ENCODE data around the gene PRPF40B.
"Not testable (repeated sequence)": the region's sequence is repeated elsewhere in the genome, so short reads cannot be mapped to it uniquely, and the experiment has no call there.

Gene PRPF40B

DNA sequence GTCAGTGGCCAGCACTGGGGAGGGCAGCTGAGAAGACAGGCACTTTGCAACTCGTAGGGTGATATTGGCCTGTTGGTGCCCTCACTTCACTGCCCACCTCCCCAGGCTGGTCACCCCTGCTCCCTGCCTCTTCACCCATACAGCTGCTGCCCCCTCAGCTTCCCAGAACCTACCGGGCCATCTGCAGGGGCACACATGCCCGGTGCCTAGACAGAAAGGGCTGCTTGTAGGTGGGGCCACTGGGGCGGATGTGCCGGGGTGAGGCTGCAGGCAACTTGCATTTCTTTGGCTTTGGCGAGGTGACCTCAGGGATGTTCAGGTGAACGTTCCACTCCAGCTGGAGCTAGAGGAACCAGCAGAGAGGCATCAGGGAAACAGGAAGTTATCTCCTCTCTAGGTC, 35.1 kb upstream of the PRPF40B start:
- Mint-ChIP-seq H3K27ac (no peak overlapping the region), H3K9me3 (peaks cover 24% of the 10 kb centered on the region), H3K27me3 (ENCODE audit: low read depth, poor library complexity) (peaks cover 3% of the 10 kb centered on the region), H3K36me3 (ENCODE audit: low read depth) (peaks cover 54% of the 10 kb centered on the region), H3K4me3 (no peak overlapping the region), H3K4me1 (peaks cover 14% of the 10 kb centered on the region)
- DNase-seq: no peak
- TF ChIP-seq CTCF (IDR thresholded peaks at IDR 0.05): no peak

DNA sequence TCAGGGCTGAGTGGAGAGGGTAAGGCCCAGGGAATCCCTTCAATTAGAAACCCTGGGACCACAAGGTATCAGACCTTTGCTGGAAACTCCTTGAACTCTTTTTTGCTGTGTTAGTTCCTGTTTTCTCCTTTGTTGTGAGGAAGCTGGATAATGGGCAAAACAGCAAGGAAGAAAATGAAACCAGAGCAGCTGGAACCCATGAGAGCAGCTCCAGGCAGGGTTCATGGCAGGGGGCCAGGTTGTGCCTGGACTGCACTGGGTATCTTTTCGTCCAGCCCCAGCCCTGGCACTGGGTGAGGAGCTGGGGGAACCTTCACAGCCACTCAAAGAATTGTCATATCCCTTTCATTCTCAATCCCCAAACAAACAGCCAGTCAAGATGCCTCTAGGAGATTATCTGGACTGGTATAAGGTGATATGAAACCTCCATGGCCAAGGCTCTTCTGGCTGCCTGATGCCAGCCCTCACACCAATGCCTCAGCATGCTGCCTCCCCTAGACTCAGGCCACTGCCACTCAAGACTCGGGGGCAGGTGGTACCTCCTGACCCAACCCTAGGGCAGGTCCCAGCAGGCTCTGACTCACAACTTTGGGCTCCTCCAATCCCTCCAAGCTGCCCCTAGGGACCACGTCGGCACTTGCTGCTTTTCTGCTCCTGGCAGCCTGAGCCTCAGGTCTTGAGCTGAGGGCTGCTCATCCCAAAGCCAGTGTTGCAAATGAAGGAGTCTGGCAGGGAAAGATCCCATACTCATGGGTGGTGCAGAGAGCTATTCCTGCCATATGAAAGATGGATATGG, 34.4 kb upstream of the PRPF40B start:
- Mint-ChIP-seq H3K4me1 (peaks cover 11% of the 10 kb centered on the region), H3K27me3 (ENCODE audit: low read depth, poor library complexity) (peaks cover 3% of the 10 kb centered on the region), H3K4me3 (no peak overlapping the region), H3K9me3 (peaks cover 24% of the 10 kb centered on the region), H3K27ac (no peak overlapping the region), H3K36me3 (ENCODE audit: low read depth) (peaks cover 59% of the 10 kb centered on the region)
- TF ChIP-seq CTCF (IDR thresholded peaks at IDR 0.05): no peak
- no peak for DNase-seq

- H3K4me3 Mint-ChIP-seq: no peak overlapping the region
- TF ChIP-seq CTCF (IDR thresholded peaks at IDR 0.05): no peak
- peaks cover 13% of the 10 kb centered on the region for H3K4me1 Mint-ChIP-seq
- no peak for DNase-seq
- H3K27me3 Mint-ChIP-seq (ENCODE audit: low read depth, poor library complexity): no peaks in the 10 kb centered on the region
- peaks cover 48% of the 10 kb centered on the region for H3K36me3 Mint-ChIP-seq (ENCODE audit: low read depth)
- no peak overlapping the region for H3K27ac Mint-ChIP-seq
- H3K9me3 Mint-ChIP-seq: no peaks in the 10 kb centered on the region
Observed at GRCh38 chr12:49598527-49598926, 24.8 kb upstream of the PRPF40B start.

GRCh38 chr12:49599961-49600360, 23.4 kb upstream of the PRPF40B start:
- no peak overlapping the region for H3K4me3 Mint-ChIP-seq
- no peaks in the 10 kb centered on the region for H3K27me3 Mint-ChIP-seq (ENCODE audit: low read depth, poor library complexity)
- H3K27ac Mint-ChIP-seq: no peak overlapping the region
- peaks cover 39% of the 10 kb centered on the region for H3K36me3 Mint-ChIP-seq (ENCODE audit: low read depth)
- H3K4me1 Mint-ChIP-seq: peaks cover 16% of the 10 kb centered on the region
- DNase-seq: no peak
- H3K9me3 Mint-ChIP-seq: no peaks in the 10 kb centered on the region
- no peak for TF ChIP-seq CTCF (IDR thresholded peaks at IDR 0.05)

DNA sequence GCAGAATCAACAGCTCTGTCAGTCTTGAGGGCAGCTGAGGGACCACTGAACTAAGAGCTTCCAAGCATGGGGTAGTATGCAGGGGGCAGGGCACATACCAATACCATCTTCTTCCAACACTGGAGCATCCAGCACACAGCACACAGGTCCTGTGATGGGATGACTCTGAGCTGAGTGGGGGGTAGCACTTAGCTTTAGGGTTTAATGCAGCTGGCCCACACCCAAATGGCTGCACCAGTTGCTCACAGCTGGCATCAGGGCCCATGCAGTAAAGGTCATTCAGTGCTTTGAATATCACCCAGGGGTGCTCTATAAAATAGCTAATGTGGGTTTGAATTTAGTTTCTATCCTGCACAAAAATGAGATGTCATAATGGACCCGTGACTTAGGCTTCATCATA, 19.6 kb upstream of the PRPF40B start:
- Mint-ChIP-seq H3K36me3 (ENCODE audit: low read depth) (peaks cover 41% of the 10 kb centered on the region), H3K4me1 (peaks cover 15% of the 10 kb centered on the region), H3K4me3 (no peak overlapping the region), H3K27me3 (ENCODE audit: low read depth, poor library complexity) (no peaks in the 10 kb centered on the region), H3K9me3 (peaks cover 9% of the 10 kb centered on the region), H3K27ac (no peak overlapping the region)
- no peak for TF ChIP-seq CTCF (IDR thresholded peaks at IDR 0.05)
- DNase-seq: no peak

DNA sequence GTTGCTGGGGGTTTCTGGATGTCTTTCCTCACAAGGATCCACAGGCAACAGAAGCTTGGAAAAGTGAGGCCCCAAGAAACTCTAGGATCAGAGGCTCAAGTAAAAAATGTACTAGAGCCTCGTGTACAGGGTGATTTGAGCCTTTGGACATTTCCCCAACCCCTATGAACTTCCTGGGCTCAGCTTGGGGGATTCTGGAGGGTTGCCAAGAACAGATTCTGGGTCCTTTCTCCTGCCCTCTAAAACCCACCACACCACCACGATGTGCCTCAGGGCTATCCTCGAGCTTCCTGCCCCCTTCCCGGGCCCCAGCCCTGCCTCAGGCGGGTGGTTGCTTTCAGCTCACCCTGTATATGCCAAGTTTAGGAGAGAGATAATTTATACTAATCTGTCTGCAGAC, 18.5 kb upstream of the PRPF40B start:
- Mint-ChIP-seq H3K4me1 (peaks cover 18% of the 10 kb centered on the region), H3K36me3 (ENCODE audit: low read depth) (peaks cover 42% of the 10 kb centered on the region), H3K9me3 (peaks cover 20% of the 10 kb centered on the region), H3K27ac (no peak overlapping the region), H3K27me3 (ENCODE audit: low read depth, poor library complexity) (no peaks in the 10 kb centered on the region), H3K4me3 (no peak overlapping the region)
- no peak for DNase-seq
- no peak for TF ChIP-seq CTCF (IDR thresholded peaks at IDR 0.05)

DNA sequence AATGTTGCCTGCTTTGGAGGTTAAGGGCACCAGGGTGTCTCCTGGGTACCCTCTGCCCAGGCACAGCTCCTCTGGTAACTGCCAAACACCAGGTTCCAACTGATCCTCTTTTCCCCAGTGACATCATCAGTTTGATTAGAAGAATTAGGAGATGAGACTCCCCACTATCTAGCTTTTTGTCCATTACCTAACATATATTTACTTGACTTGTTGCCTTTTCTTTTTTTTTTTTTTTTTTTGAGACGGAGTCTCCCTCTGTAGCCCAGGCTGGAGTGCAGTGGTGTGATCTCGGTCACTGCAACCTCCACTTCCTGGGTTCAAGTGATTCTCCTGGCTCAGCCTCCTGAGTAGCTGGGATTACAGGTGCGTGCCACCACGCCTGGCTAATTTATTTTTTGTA, 17.8 kb upstream of the PRPF40B start, which contains the start of gene FAM186B:
Gene FAM186B (minus strand): TSS at position 101 of the 400 bp plus-strand sequence. CDS start 162 bp downstream, outside the sequence.
- Mint-ChIP-seq H3K4me1 (peaks cover 18% of the 10 kb centered on the region), H3K9me3 (peaks cover 27% of the 10 kb centered on the region), H3K36me3 (ENCODE audit: low read depth) (peaks cover 42% of the 10 kb centered on the region)
- not testable (repeated sequence) for H3K4me3 Mint-ChIP-seq; H3K27me3 Mint-ChIP-seq (ENCODE audit: low read depth, poor library complexity); DNase-seq; H3K27ac Mint-ChIP-seq
